Erythroblast (primary cell): ENCODE measurements around the gene IL6.

Source experiments
- GATA1 ChIP-seq: IDR thresholded peaks from 2 replicates; pipeline ENCODE4 v1.6.1; 2011; ENCODE audit warnings: low read depth, mild to moderate bottlenecking, control low read depth, low read length, moderate library complexity
- POLR2A ChIP-seq: IDR thresholded peaks from 2 replicates; pipeline ENCODE4 v1.6.1; 2011; ENCODE audit warnings: mild to moderate bottlenecking, low read length

DNA sequence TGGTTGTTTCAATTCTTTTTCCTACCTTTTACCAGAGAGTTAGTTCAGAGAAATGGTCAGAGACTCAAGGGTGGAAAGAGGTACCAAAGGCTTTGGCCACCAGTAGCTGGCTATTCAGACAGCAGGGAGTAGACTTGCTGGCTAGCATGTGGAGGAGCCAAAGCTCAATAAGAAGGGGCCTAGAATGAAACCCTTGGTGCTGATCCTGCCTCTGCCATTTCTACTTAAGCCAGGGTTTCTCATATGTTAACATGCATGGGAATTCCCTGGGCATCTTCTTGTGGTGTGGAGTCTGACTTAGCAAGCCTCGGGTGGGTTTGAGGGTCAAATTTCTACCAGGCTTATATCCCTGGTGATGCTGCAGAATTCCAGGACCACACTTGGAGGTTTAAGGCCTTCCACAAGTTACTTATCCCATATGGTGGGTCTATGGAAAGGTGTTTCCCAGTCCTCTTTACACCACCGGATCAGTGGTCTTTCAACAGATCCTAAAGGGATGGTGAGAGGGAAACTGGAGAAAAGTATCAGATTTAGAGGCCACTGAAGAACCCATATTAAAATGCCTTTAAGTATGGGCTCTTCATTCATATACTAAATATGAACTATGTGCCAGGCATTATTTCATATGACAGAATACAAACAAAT, 3.2 kb downstream of the IL6 start:
- TF ChIP-seq POLR2A (no peak), GATA1 (no peak)
